Omental fat pad (tissue), 4 donors: Measurements from ENCODE around the gene MATN1. TPM values are rescaled to one million over a fixed set of nuclear protein-coding genes. Genes with fewer than 3 reads are reported as not detected.
A peak's percentile ranks its signal among the peaks of the same experiment; 100 is the strongest.

Experiments
- ATAC-seq: fragments of 150-250 bp; one replicate; pipeline ENCODE4 v1.9.1; 2016; ENCODE audit warnings: mild to moderate bottlenecking, moderate library complexity; ENCODE audit not compliant: low FRiP score
- DNase-seq: peaks from one replicate; pipeline ENCODE4 v3.0.0-alpha.2; 2019; ENCODE audit warnings: low spot score
- CTCF ChIP-seq, 3 donors: fragments of 450-650 bp; IDR thresholded peaks; one replicate each; pipeline ENCODE4 v1.5.1; 2016 to 2017; ENCODE audit warnings: antibody characterized with exemption in 3 of 3, mild to moderate bottlenecking in 3 of 3, moderate library complexity in 2 of 3
- total RNA-seq, 4 donors: library from RNA; depleted of rRNA; stranded (reverse); fragments of >200 nt; gene quantifications; one replicate each; pipeline ENCODE4 v1.1.0, GENCODE V29; 2016

The MATN1 gene
- total RNA-seq, 4 donors from 2014 or later = 0.28 to 0.84 TPM; not detected in 2

DNA sequence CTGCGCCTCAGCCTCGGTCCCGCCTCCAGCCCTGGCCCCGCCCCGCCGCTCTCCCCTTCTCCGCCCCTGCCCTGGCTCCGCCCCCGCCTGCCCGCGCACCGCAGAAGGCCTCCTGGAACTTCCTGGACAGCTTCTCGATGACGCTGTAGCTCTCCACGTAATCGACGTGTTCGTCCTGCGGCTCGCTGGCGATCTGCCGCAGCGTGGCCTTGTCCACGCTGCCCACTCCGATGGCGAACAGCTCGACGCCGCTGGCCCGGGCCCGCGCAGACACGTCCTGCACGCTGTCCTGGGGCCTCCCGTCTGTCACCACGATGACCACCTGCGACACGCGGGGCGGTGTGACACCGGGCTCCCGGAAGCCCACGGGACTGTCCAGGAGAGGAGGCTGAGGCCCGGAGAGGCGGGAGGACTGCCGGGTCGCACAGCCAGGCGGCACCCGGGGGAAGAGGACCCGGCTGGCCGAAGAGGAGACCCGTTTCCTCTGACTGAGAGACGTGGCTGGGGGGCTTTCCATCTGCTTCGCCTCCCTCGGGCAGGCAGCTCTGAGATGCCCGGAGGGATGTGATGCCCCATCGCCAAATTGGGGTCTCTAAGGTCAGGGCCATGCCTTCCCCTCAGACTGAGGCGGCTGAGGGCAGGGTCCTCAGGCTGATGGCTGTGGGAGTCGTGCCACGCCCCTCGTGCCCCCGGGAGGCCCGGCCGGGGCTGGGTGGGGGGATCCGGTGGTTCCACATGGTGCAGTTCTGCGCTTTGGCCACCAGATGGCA lies 4.6 kb downstream of the MATN1 start:
- peak; percentile 49 for DNase-seq
- peak in 2 of 3 donors; percentile 95 to 99 for TF ChIP-seq CTCF (IDR thresholded peaks at IDR 0.05)
- peak; percentile 80 for ATAC-seq

DNA sequence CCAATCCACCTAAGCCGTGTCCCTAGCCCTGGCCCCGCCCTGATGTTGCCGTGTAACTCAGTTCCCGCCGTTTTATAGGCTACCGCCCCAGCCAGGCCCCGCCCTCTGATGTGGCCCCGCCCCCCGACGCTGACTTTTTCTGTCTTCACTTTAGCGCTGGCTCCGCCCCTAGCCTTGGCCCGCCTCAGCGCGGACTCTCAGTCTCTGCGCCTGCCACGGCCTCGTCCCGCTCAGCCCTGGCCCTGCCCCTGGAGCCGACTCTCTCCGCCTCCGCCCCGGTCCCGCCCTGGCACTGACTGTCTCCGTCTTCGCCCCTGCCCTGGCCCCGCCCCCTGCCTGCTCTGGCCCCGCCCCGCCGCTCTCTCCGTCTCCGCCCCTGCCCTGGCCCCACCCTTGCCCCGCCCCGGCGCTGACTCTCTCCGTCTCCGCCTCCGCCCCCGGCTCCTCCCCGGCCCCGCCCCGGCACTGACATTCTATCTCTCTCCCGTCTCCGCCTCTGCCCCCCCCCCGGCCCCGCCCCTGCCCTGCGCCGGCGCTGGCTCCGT lies 5.2 kb downstream of the MATN1 start:
- ATAC-seq = peak; percentile 92
- peak; percentile 99 for DNase-seq
- no peak for TF ChIP-seq CTCF (IDR thresholded peaks at IDR 0.05)

DNA sequence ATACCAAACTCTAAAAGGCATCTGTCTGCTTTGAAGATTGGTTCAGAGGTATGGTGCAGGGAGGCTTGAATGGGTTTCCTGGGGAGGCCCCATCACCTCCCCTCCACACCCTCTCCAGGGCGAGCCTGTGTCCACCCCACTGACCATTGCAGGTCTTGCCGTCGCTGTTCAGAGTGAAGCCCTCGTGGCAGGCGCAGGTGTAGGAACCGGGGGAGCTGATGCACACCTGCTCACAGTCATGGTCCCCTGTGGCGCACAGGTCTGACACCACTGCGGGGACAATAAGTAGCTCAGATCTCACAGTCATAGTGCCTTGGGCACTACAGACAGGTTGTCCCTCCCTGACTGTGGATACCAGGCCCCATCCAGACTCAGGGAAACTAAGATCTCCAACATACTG lies 6.7 kb downstream of the MATN1 start:
- TF ChIP-seq CTCF (IDR thresholded peaks at IDR 0.05) = no peak
- ATAC-seq (no peak), DNase-seq (no peak)

GRCh38 chr1:30715886-30716285 lies 7.5 kb downstream of the MATN1 start:
- no peak for ATAC-seq
- no peak for TF ChIP-seq CTCF (IDR thresholded peaks at IDR 0.05)
- no peak for DNase-seq

GRCh38 chr1:30715216-30715615 lies 8.2 kb downstream of the MATN1 start:
- DNase-seq (no peak), ATAC-seq (no peak)
- TF ChIP-seq CTCF (IDR thresholded peaks at IDR 0.05) = peak in 1 of 3 donors; percentile 4

GRCh38 chr1:30714536-30715090 lies 8.8 kb downstream of the MATN1 start:
- no peak for TF ChIP-seq CTCF (IDR thresholded peaks at IDR 0.05)
- ATAC-seq (no peak), DNase-seq (no peak)

DNA sequence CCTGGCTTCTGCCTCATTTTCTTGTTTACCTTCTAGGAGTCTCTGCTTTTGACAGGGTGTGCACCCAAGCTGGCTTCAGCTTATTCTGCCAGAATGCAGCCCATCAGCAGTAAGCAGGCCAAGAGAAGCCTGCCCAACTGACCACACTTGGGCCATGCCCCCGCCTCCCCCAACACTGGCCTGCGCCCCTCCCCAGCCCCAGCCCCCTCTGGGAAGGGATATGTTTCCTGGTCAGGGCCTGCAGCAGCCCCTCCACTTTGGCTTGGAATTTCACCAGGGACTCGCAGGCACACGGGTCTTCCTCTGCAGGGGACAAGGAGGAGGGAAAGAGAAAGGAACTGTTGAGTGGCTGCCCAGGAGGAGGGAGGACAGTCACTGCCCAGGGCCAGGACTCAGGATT lies 9.4 kb downstream of the MATN1 start:
- ATAC-seq (no peak), DNase-seq (no peak)
- no peak for TF ChIP-seq CTCF (IDR thresholded peaks at IDR 0.05)
